Pulmonary artery endothelial cell (primary cell): Measurements from ENCODE around the gene DPF3. TPM values are rescaled to one million over a fixed set of nuclear protein-coding genes. Genes with fewer than 3 reads are reported as not detected.
"Not testable (repeated sequence)": the region's sequence is repeated elsewhere in the genome, so short reads cannot be mapped to it uniquely, and the experiment has no call there.

ENCODE experiments used
- DNase-seq: peaks from one replicate; pipeline ENCODE4 v3.0.0-alpha.2; 2011; ENCODE audit warnings: low read depth, low spot score
- total RNA-seq: library from RNA; depleted of rRNA; stranded (reverse); fragments of >200 nt; gene quantifications from 2 replicates; pipeline ENCODE4 v1.2.3, GENCODE V29; 2014

DPF3 gene
- total RNA-seq, 1 donor from 2014 or later = 7.6 TPM

DNA sequence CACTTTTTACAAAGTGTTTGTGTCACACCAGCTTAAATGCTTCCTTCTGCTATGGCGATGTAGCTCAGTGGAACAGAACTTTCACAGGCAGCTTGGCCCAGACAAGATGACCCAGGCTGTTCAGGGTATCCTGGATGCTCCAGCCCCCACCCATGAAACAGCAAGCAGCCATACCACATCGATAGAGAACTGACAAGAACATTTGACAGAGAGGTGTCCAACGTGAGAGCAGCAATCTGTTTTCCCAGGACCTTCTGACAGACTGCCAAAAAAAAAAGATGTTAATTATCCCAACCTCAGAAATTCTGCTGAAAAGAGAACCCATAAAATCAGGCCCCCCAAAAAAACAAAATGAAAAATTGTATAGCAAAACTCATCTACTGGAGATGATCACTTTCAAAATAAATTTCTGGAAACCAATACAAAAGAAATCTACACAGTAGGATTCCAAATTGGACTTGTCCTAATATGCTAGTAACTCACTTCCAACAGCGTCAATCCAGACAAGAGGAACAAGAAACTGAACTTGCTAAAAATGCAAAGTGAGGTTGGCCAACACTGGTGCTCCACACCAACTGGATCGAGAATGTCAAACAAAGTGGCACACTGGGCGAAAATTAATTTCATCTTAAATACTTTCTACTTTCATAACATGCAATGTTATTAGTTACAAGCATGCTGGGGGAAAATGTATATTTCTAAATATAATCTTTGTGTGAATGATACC is 118.8 kb downstream of the DPF3 start:
- DNase-seq = no peak

DNA sequence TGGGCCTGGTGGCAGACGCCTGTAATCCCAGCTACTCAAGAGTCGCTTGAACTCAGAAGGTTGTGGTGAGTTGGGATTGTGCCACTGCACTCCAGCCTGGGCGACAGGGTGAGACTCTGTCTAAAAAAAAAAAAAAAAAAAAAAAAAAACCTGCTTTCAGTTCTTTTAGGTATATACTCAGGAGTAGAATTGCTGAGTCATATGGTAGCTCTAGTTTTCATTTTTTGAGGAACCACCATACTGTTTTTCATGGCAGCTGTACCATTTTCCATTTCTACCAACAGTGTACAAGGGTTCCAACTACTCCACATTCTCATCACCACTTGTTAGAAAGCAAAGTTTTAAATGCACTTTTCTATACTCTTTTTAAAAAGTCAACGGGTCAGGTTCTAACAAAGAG is 119.8 kb downstream of the DPF3 start:
- no peak for DNase-seq

DNA sequence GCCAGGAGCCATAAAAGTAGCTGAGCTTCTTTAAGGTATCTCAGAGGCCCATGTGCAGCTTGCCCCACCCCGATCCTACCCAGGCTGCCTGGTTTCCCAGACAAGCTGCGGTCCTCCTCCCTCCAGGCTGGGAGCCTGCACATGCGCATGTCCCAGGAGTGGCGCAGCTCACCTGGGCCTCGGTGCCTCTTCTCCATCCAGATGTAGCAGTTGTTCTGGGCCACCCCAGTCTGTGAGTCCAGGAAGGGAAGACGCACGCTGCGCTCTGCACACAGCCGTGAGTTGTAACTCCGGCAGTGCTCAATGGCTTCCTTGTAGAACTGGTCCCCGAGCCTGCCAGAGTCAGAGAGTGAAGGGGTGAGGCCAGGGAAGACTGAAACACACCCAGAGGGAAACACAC is 122.3 kb downstream of the DPF3 start:
- no peak for DNase-seq

DNA sequence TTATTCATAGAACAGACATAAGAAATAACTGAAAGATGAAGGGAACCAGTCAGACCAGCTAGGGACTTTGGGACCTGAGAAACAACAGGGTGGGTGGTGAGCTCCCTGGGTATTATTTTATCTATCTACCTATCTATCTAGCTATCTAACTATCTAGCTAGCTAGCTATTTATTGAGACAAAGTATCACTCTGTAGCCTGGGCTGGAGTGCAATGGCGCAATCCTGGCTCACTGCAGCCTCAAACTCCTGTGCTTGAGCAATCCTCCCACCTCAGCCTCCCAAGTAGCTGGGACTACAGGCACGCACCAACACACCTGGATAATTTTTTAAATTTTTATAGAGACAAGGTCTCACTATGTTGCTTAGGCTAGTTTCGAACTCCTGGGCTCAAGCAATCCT is 127.6 kb downstream of the DPF3 start:
- no peak for DNase-seq

DNA sequence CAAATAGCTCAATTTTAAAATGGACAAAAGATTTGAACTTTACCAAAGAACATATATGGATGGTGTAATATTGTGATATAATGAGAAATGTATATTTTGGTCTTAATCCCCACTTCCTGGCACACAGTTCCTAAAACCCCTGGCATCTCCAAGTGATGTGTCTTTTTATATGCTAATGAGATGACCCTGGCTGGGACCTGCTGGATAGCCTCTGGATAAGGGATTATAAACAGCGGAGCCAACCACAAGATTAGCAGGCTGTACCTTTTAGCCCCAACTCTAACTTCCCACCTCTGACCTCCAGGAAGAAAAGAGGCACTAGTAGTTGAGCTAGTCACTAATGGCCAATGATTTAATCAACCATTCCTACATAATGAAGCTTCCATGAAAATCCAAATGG is 130.0 kb downstream of the DPF3 start:
- no peak for DNase-seq

DNA sequence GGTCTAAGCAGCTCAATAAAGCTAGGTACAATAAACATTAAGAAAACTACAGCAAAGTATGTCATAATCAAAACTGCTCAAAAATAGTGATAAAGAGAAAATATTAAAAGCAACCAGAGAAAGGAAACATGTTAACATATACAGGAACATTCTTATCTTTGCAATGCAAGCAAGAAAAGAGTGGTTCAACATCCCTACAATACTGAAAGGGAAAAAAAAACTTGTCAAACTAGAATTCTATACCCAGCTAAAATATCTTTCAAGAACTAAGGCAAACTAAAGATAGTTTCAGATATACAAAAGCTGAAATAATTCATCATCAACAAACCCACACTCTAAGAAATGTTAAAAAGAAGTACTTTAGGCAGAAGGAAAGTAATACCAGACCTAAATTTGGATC is 134.2 kb downstream of the DPF3 start:
- no peak for DNase-seq

DNA sequence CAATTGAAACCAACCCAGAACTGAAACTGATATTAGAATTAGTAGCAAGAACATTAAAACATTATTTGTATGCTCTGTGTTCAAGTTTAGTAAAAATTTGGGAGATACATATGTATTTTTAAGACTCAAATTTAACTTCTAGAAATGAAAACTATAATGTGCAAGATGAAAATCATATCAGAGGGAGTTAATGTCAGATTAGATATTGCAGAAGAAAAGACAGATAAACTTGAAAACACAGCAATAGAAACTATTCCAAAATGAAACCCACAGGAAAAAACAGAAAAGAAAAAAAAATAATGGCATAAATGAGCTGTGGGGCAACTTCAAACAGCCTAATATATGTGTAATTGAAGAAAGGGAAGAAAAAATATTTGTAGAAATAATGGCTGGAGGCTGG is 134.9 kb downstream of the DPF3 start:
- no peak for DNase-seq

DNA sequence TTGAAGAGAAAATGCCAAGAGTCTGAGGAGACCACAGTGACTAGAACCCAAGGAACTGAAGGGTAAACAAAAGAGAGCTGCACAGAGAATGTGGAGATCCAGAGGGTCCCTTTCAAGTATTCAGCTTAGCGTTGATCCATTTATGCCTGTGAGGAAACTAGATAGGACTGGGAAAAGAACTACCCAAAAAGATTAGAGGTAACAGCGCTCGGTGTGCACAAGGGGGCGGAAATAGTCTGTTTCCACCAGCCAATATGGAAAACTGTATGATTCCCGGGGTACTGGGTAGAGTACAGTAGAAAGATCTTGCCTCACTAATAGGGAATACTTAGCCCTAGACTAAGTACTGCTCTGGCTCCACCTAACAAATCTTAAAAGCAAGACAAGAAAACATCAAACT is 135.5 kb downstream of the DPF3 start:
- DNase-seq = no peak

DNA sequence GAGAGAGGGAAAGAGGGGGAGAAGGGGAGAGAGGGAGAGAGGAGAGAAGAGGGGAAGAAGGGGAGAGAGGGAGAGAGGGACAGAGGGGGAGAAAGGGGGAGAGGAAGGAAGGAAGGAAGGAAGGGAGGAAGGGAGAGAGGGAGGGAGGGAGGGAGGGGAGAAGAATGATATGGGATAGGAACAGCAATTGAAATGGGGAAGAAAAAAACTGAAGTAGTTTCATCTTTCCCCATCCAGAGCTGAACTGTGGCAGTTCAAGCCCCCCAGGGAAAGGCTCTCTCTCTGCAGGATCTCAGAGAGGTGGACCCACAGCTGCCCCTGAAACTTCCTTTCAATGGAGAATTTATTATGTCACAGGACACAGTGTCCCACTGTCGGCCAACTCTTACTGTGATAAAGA is 136.9 kb downstream of the DPF3 start:
- no peak for DNase-seq

DNA sequence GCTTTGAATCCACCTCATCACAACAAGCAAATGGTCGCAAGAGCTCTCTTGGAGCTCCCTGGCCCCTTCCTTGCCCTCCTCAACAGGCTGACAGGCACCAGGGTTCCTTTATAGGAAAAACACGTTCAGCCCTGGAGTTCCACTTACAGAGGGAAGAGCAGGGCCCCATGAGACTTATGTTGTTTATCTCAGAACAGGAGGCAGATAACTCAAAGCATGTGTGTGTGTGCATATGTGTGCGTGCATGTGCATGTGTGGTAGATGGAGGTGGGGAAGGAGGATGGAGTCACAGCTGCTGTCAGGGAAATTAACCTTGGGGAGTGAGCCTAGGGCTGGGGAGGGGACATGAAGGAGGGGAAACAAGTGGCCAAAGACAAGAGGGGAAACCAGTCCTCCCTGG is 138.1 kb downstream of the DPF3 start:
- no peak for DNase-seq

DNA sequence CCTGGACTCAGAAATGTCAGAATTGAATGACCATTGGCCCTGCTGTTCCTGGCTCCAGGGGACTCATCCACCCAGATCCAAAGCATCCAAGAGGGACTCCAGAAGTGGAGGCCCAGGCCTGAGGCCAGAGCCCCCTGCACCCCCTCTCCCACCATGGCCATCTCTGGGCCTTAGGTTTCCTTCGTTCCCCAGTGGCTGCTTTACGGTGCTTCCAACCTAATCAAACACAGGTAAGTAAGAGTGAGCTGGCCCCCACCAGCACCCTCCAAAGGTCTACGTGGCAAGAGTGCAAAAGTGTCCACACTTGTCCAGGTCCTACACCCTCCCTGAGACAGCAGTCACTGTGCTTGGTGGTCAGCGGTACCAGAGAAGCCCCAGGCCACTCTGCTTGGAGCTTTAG is 139.0 kb downstream of the DPF3 start:
- no peak for DNase-seq

DNA sequence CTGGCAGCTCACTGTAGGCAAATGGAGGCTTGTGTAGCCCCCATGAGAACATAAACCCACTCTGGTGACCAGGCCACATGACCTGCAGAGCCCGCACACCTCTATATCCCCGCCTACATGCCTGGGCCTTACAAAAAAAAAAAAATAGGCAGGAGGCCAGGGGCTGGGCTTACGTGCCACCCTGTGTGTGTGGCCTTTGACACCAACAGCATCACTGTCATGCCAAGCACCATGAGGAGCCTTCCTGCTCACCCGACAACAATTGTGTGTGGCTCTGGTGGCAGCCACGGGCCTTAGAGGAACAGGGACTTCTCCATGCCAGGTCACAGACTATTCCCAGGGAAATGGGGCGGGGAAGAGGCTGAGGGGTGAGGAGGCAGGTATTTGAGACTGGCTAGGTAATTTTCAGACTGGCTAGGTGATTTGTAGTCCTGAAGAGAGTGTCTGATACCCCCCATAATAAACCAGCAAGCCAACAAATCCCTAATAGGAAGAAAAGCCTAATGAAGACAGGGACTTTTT is 140.0 kb downstream of the DPF3 start:
- DNase-seq = no peak

DNA sequence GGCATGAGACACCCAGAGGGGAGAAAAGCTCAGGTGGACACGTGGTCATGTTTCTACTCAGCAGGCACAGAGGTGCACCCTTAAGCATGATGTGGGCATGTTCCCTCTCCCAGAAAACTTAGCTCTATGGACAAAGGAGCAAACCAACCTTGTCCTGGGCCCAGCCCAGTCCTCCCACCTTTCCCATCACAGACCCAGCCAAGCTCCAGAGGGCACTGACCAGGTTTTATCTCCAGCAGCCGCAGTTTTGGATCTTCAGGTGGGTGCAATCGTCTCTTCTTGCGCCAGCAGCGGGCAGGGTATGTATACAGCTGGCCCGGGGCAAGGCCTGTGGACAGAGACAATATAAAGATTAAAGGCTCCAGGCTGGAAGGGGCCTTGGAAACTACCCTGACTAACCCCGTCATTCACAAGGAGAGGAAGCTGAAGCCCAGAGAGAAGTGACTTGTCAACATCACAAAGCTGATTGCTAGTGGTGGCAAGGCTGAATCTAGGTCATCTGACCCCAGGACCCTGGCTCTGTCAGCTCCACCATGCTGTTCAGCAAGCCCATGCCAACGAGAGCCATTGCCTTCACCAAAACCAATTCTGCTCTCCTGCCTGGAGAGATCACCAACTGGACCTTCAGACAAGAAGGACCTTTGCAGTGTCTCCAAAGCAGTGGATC is 140.7 kb downstream of the DPF3 start:
- no peak for DNase-seq

DNA sequence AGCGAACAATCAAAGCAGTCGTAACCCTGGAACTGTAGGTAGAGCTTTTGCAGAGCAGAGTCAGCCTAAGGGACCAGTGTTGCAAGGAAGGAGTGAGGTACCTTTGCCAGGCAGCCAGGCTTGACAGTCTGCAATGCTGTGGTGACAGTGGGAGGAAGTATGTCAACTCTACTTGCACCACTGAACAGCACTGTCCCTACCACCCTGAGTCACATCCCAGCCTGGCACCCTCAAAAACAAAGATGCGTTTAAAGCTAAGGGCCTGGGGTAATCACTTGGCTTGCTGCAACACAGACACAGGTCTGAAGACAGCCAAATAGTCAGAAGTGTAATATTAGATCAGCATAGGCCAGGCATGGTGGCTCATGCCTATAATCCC is 141.9 kb downstream of the DPF3 start:
- no peak for DNase-seq

DNA sequence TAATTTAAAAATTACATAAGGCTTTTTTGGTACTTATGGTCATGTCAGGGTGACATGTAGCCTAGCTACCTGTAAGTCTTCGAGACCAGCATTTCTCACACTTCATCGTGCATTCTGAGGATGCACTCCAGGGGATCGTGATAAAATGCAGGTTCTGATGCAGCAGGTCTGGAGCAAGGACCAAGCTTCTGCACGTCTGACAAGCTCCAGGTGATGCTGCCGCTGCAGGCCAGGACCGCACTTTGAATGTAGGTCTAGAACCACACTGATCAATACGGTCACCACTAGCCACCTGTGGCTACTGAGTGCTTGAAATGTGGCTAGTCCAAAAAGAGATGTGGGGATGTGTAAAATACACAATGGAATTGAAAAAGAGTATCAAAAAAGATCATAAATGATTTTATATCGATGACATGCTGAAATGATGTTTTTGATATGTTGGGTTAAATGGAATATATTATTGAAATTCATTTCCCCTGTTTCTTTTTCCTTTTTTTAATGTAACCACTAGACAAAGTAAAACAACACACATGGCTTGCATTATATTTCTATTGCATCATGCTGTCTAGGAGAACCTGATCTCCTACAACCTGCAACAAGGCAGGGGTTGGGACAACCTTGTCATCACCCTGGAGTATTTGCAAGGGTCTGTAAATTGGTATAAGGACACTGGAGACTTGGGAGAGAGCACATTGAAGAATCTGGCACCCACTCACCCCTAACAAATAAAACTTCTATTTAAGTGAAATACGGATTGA is 142.4 kb downstream of the DPF3 start:
- no peak for DNase-seq

DNA sequence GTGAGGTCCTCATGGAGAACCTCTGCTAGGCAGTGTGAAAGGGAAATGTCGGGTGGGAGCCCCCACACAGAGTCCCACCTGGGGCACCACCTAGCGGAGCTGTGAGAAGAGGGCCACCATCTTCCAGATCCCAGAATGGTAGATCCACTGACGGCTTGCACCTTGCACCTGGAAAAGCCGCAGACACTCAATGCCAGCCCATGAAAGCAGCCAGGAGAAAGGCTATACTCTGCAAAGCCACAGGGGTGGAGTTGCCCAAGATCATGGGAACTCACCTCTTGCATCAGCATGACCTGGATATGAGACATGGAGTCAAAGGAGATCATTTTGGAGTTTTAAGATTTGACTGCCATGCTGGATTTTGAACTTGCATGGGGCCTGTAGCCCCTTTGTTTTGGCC is 145.0 kb downstream of the DPF3 start:
- DNase-seq = not testable (repeated sequence)

DNA sequence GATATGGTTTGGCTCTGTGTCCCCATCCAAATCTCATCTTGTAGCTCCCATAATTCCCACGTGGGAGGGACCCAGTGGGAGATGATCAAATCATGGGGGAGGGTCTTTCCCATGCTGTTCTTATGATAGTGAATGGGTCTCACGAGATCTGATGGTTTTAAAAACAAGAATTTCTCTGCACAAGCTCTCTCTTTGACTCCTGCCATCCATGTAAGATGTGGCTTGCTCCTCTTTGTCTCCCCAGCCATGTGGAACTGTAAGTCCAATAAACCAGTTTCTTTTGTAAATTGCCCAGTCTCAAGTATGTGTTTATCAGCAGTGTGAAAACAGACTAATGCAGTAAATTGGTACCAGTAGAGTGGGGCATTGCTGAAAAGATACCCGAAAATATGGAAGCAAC is 146.2 kb downstream of the DPF3 start:
- DNase-seq = no peak

DNA sequence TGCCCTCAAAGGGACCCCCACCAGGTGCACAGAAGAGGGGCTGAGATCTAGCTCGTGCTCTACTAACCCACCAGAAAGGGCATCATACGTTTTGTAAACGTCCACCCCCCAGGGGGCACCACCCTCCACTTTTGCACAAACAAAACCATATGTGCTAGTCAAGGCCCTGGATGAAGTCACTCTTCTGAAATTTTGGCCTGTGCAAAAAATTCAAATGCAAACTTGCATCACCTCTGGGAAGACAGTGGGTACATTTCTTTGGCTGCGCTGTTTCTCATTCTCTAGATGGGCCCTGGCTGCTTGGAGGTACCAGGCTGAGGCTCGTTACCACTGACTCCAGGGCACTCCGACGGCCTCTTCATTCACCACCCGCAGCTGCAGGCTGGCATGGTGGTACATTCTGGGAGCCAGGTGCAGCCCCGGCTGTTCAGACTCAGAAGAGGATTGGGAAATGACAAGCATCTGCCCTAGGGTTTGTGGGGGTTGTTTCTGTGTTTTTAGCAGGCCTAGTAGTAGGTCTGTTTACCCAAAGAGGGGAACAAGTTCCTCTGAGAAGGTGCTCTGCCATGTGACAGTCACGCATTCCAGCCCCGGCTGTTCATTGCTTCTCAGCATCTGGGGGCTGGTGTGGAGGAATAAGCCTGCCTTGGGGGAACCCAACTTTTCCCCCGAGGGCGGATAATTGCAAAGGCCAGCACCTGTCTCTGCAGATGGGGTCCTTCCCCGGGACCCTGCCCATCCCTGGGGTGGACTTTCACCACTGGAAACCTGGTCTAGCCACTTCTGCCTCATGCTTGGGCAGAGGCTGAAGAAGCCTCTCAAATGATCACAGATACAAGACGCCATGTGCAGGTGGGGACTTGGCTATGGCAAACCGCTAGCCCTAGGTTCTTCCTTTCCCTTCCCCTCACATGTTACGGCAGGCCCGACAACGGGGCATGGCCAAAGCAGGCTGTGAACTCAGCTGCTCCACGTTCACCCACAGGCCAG is 147.6 kb downstream of the DPF3 start:
- DNase-seq = no peak

DNA sequence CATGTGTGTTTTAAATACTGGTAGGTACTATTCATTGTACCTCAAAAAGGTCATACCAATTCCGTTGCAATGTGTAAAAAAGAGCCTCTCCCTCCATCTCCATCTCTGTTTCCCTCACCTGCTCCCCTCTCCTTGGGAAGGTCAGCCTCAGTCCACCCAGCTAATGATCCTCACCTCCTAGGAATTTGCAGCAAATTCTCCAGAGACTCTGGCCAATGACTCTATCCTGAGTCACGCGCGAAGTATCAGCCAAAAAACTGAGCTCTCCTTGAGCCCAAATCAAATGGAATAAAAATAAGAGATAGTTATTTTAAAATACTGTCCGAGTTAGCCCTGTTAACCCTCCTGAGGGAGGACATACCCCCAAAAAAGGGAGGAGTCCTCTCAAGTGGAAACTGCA is 148.4 kb downstream of the DPF3 start:
- DNase-seq = no peak

DNA sequence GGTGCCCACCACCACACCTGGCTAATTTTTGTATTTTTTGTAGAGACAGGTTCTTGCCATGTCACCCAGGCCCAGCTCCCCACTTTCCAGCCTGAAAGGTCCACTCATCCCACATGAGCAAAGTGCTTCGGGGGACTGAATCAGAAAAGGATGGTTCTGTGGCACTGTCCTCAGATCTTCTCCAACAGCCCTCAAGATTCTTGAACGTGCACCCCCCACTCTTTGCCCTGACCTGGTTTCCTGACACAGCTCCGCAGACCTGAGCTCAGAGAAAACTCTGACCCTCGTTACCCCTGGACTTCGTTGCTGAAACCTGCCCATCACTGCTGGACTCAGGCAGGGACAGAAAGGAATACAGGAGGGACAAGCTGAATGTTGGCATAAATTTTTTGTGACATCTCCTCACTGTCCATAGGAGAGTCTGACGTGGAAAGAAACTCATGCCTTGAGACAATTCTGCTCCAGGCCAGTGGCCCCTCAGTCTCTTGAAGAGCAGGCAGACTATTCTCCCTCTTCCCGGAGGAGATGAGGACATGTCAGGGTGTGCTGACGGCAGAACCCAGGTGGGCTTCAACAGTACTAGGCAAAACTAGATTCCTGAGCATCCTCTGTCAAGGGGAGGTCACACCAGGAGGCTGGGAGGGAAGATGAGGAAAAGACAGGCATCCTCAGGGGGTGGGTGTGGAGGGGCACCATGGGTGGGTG is 149.3 kb downstream of the DPF3 start:
- no peak for DNase-seq

DNA sequence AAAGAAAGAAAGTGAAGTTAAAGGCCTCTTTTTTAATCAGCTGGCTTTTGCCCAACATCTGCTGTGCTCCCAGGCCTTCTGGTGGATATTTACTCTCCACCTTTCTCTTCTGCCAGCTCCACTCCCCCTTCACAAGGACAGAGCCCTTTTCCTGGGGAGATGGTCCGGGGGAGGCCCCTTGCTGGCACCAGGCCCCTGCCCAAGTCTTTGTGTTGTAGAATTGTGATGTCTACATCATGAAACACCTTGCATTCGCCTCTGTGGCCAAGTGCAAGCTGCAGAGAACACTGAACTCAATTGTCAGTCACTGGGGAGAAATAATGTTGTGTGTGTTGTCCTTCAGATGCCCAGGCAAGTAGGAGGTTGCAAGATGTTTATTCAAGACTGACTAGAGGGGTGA is 150.3 kb downstream of the DPF3 start:
- no peak for DNase-seq
